CD4-positive, alpha-beta T cell (primary cell): ENCODE data around the gene RPL39L. TPM values are rescaled to one million over a fixed set of nuclear protein-coding genes. Genes with fewer than 3 reads are reported as not detected.

Experiments
- ATAC-seq: fragments of 200-7000 bp; cut with Tn5 transposase; one replicate; pipeline ENCODE4 v1.10.0; 2022; ENCODE audit warnings: mild to moderate bottlenecking; ENCODE audit not compliant: poor library complexity
- CTCF ChIA-PET: fragments of 350-600 bp; sonication (Branson Sonifier 250); formaldehyde crosslinking; loops from one replicate; lab custom pipeline; 2021; ENCODE audit warnings: antibody characterized with exemption, inconsistent platforms; lab: Charles Lee
- POLR2A ChIA-PET: fragments of 350-600 bp; sonication (Branson Sonifier 250); formaldehyde crosslinking; loops from one replicate; lab custom pipeline; 2021; ENCODE audit warnings: antibody characterized with exemption, inconsistent platforms; lab: Charles Lee
- DNase-seq, 14 experiments: peaks; one replicate each; pipeline ENCODE4 v3.0.0-alpha.2; 2013 to 2020; ENCODE audit warnings: mixed read lengths in 2 of 14
- H3K27ac ChIP-seq, 2 donors: one replicate each; pipeline versions ENCODE4 v1.5.1 to v1.7.0; 2013; ENCODE audit warnings: low read length in 2 of 2, low read depth in 1 of 2, mild to moderate bottlenecking in 1 of 2
- H3K27me3 ChIP-seq, 2 experiments: 1 replicate in 1 of 2; 2 replicates in 1 of 2; pipeline versions ENCODE4 v1.6.1 to v1.7.0; 2013; ENCODE audit warnings: low read length in 2 of 2, control low read depth in 1 of 2, mild to moderate bottlenecking in 1 of 2, moderate library complexity in 1 of 2; ENCODE audit not compliant: insufficient read depth in 2 of 2, control insufficient read depth in 1 of 2
- H3K36me3 ChIP-seq: one replicate; pipeline ENCODE4 v1.6.1; 2013; ENCODE audit warnings: low read length, control low read depth; ENCODE audit not compliant: insufficient read depth
- H3K4me1 ChIP-seq: one replicate; pipeline ENCODE4 v1.6.1; 2013; ENCODE audit warnings: low read length, control low read depth; ENCODE audit not compliant: insufficient read depth
- H3K4me3 ChIP-seq: one replicate; pipeline ENCODE4 v1.5.1; 2013; ENCODE audit warnings: mild to moderate bottlenecking, low read length, moderate library complexity
- H3K9me3 ChIP-seq, 2 experiments: 1 replicate in 1 of 2; 2 replicates in 1 of 2; pipeline versions ENCODE4 v1.6.1 to v1.7.0; 2013; ENCODE audit warnings: low read length in 2 of 2, mild to moderate bottlenecking in 2 of 2, control low read depth in 1 of 2, moderate library complexity in 1 of 2; ENCODE audit not compliant: control insufficient read depth in 1 of 2, insufficient read depth in 1 of 2
- H3K27ac Mint-ChIP-seq: one replicate; pipeline ENCODE4 v1.8.0; 2020; ENCODE audit warnings: mixed read lengths
- H3K27me3 Mint-ChIP-seq: one replicate; pipeline ENCODE4 v1.8.0; 2021; ENCODE audit warnings: mixed read lengths
- H3K36me3 Mint-ChIP-seq: one replicate; pipeline ENCODE4 v1.8.0; 2021; ENCODE audit warnings: low read depth, mixed read lengths
- H3K4me1 Mint-ChIP-seq: one replicate; pipeline ENCODE4 v1.8.0; 2021; ENCODE audit warnings: low read depth, mixed read lengths
- H3K4me3 Mint-ChIP-seq: one replicate; pipeline ENCODE4 v1.8.0; 2020; ENCODE audit warnings: mild to moderate bottlenecking, mixed read lengths
- H3K9me3 Mint-ChIP-seq: one replicate; pipeline ENCODE4 v1.8.0; 2020; ENCODE audit warnings: mixed read lengths
- CTCF ChIP-seq: fragments of 200-600 bp; IDR thresholded peaks from one replicate; pipeline ENCODE4 v1.8.0; 2022; ENCODE audit warnings: antibody characterized with exemption, mild to moderate bottlenecking
- intact Hi-C, 2 experiments: fragments of 100-400 bp; cut with DNase I in 1 of 2; cut with micrococcal nuclease in 1 of 2; formaldehyde crosslinking; loops; one replicate each; pipeline versions ENCODE4 v1.15.1 to v1.9.0; 2023 to 2025; cut with DNase I, micrococcal nuclease
- total RNA-seq, 174 experiments: library from RNA in 2 of 174; stranded (reverse) in 2 of 174; gene quantifications; one replicate each; pipeline ENCODE4 v1.2.3 and lab custom pipeline; 2021 to 2026

The RPL39L gene
- total RNA-seq, 2 experiments from 2014 or later: 1.1 to 1.7 TPM

- ChIA-PET POLR2A (no interaction called here), CTCF (interaction anchor here (1.4 to 2.1 kb wide), 2 partner anchors 18 to 273 kb away, joined by 5 to 9 read pairs; partner anchors contain the start of gene RPL39L)
- Mint-ChIP-seq H3K36me3 (no peaks in the 10 kb centered on the region), H3K9me3 (peaks cover 2% of the 10 kb centered on the region), H3K4me3 (no peak overlapping the region), H3K4me1 (no peaks in the 10 kb centered on the region), H3K27ac (no peak overlapping the region), H3K27me3 (no peaks in the 10 kb centered on the region)
- H3K36me3 ChIP-seq: no peaks in the 10 kb centered on the region
- H3K4me1 ChIP-seq: no peaks in the 10 kb centered on the region
- intact Hi-C loops: no loop called here
- no peak overlapping the region for H3K27ac ChIP-seq
- no peaks in the 10 kb centered on the region for H3K9me3 ChIP-seq
- ATAC-seq (no peak), DNase-seq (no peak)
- no peaks in the 10 kb centered on the region for H3K27me3 ChIP-seq
- no peak overlapping the region for H3K4me3 ChIP-seq
- no peak for TF ChIP-seq CTCF
Observed at GRCh38 chr3:187122261-187122660, 17.0 kb downstream of the RPL39L start.

GRCh38 chr3:187120326-187120725 is 19.0 kb downstream of the RPL39L start:
- Histone ChIP-seq H3K9me3 (no peaks in the 10 kb centered on the region), H3K4me1 (no peaks in the 10 kb centered on the region), H3K4me3 (no peak overlapping the region), H3K27ac (no peak overlapping the region), H3K36me3 (no peaks in the 10 kb centered on the region), H3K27me3 (no peaks in the 10 kb centered on the region)
- H3K36me3 Mint-ChIP-seq: no peaks in the 10 kb centered on the region
- intact Hi-C loops: no loop called here
- H3K4me3 Mint-ChIP-seq: no peak overlapping the region
- no peaks in the 10 kb centered on the region for H3K4me1 Mint-ChIP-seq
- CTCF ChIA-PET: interaction anchor here (0.9 to 1.3 kb wide), 2 partner anchors 19 to 30 kb away, joined by 4 read pairs; partner anchors contain the start of gene RPL39L
- H3K9me3 Mint-ChIP-seq: no peaks in the 10 kb centered on the region
- DNase-seq (no peak), ATAC-seq (no peak)
- no peak for TF ChIP-seq CTCF
- H3K27me3 Mint-ChIP-seq: no peaks in the 10 kb centered on the region
- POLR2A ChIA-PET: interaction anchor here (0.9 kb wide), 1 partner anchor 40 kb away, joined by 3 read pairs; no protein-coding TSS in a partner anchor
- no peak overlapping the region for H3K27ac Mint-ChIP-seq

- POLR2A ChIA-PET: interaction anchor here (1.9 to 2.5 kb wide), 2 partner anchors 25 to 36 kb away, joined by 14 to 24 read pairs; partner anchors contain the start of gene RPL39L
- Histone ChIP-seq H3K36me3 (no peaks in the 10 kb centered on the region), H3K9me3 (no peaks in the 10 kb centered on the region), H3K4me1 (peaks cover 2% of the 10 kb centered on the region), H3K4me3 (no peak overlapping the region), H3K27me3 (no peaks in the 10 kb centered on the region), H3K27ac (no peak overlapping the region)
- H3K27me3 Mint-ChIP-seq: no peaks in the 10 kb centered on the region
- ATAC-seq (no peak), DNase-seq (no peak)
- intact Hi-C loops: loop anchor here in 1 of 2 experiments (1.0 to 5.0 kb wide), 3 partner anchors 36 to 262 kb away; no protein-coding TSS in a partner anchor
- H3K36me3 Mint-ChIP-seq: no peaks in the 10 kb centered on the region
- no peaks in the 10 kb centered on the region for H3K9me3 Mint-ChIP-seq
- peaks cover 8% of the 10 kb centered on the region for H3K4me1 Mint-ChIP-seq
- CTCF ChIA-PET: interaction anchor here (3.4 to 5.2 kb wide), 3 partner anchors 26 to 50 kb away, joined by 36 to 64 read pairs (median 52); partner anchors contain the start of gene RPL39L
- no peak for TF ChIP-seq CTCF
- H3K27ac Mint-ChIP-seq: no peak overlapping the region
- no peak overlapping the region for H3K4me3 Mint-ChIP-seq
Observed at GRCh38 chr3:187114511-187114910, 24.8 kb downstream of the RPL39L start.
